Tibial nerve (tissue), 4 donors: Measurements from ENCODE around the gene NGRN. TPM values are rescaled to one million over a fixed set of nuclear protein-coding genes. Genes with fewer than 3 reads are reported as not detected.
A peak's percentile ranks its signal among the peaks of the same experiment; 100 is the strongest.
"Not testable (repeated sequence)": the region's sequence is repeated elsewhere in the genome, so short reads cannot be mapped to it uniquely, and the experiment has no call there.

Experiments
- DNase-seq, 2 donors: peaks; one replicate each; pipeline ENCODE4 v3.0.0-alpha.2; 2019; ENCODE audit warnings: low spot score in 2 of 2
- H3K27ac ChIP-seq, 4 donors: fragments of 200-600 bp; sonication (generic) in 3 of 4; one replicate each; pipeline ENCODE4 v1.5.1; 2017 to 2019; ENCODE audit warnings: mild to moderate bottlenecking in 1 of 4
- H3K27me3 ChIP-seq, 2 donors: fragments of 200-600 bp; sonication (generic) in 1 of 2; one replicate each; pipeline versions ENCODE4 v1.5.1 to v1.6.0; 2017 to 2019
- H3K36me3 ChIP-seq, 3 donors: fragments of 200-600 bp; sonication (generic); one replicate each; pipeline ENCODE4 v1.5.1; 2018 to 2019
- H3K4me1 ChIP-seq, 4 donors: fragments of 200-600 bp; sonication (generic) in 3 of 4; one replicate each; pipeline ENCODE4 v1.5.1; 2017 to 2019
- H3K4me3 ChIP-seq, 4 donors: fragments of 200-600 bp; sonication (generic) in 3 of 4; one replicate each; pipeline ENCODE4 v1.5.1; 2017 to 2019; ENCODE audit warnings: mild to moderate bottlenecking in 1 of 4, moderate library complexity in 1 of 4
- H3K9me3 ChIP-seq, 4 donors: fragments of 200-600 bp; sonication (generic) in 3 of 4; one replicate each; pipeline ENCODE4 v1.5.1; 2017 to 2019
- CTCF ChIP-seq, 5 experiments: fragments of 200-600 bp in 3 of 5; fragments of 450-650 bp in 2 of 5; sonication (generic) in 3 of 5; IDR thresholded peaks; one replicate each; pipeline ENCODE4 v1.5.1; 2016 to 2019; ENCODE audit warnings: antibody characterized with exemption in 5 of 5, mild to moderate bottlenecking in 3 of 5, moderate library complexity in 2 of 5
- EP300 ChIP-seq, 2 donors: sonication (generic); formaldehyde crosslinking; IDR thresholded peaks; one replicate each; pipeline ENCODE4 v1.6.1; 2017; ENCODE audit warnings: antibody characterized with exemption in 2 of 2, mild to moderate bottlenecking in 1 of 2
- POLR2A ChIP-seq, 2 donors: fragments of 450-650 bp; IDR thresholded peaks; one replicate each; pipeline ENCODE4 v1.6.1; 2017; ENCODE audit warnings: antibody characterized with exemption in 2 of 2, mild to moderate bottlenecking in 2 of 2, moderate library complexity in 2 of 2
- WGBS, 2 donors: methylation state at CpG; one replicate each; pipeline ENCODE4 v1.1.5; 2018; 5-methylcytosine and 5-hydroxymethylcytosine counted together
- total RNA-seq, 4 donors: library from RNA; depleted of rRNA; stranded (reverse); fragments of >200 nt; gene quantifications; one replicate each; pipeline ENCODE4 v1.1.0, GENCODE V29; 2016

NGRN gene
- total RNA-seq, 4 donors from 2014 or later, result 70.1 to 90.0 (median 74.6) TPM

- H3K27me3 ChIP-seq, result no peaks in the 10 kb centered on the region
- peak in 1 of 2 donors; percentile 46 for DNase-seq
- no peak overlapping the region for H3K4me3 ChIP-seq
- H3K9me3 ChIP-seq, result no peaks in the 10 kb centered on the region
- H3K27ac ChIP-seq, result peak overlapping the region in 2 of 4 donors; percentile 46 to 71
- peak in 1 of 2 donors; percentile 49 for TF ChIP-seq EP300 (IDR thresholded peaks at IDR 0.05)
- no peak for TF ChIP-seq POLR2A (IDR thresholded peaks at IDR 0.05)
- peak; percentile 47 to 85 (median 68) for TF ChIP-seq CTCF (IDR thresholded peaks at IDR 0.05)
- H3K36me3 ChIP-seq, result no peaks in the 10 kb centered on the region
- peaks cover 0 to 23% (median 5%) of the 10 kb centered on the region in 4 donors for H3K4me1 ChIP-seq
- 62 to 68% methylated on average over 16 to 21 of the region's 21 CpGs for WGBS, 2 donors
Measured at GRCh38 chr15:90300988-90301706, 35.7 kb downstream of the NGRN start.

GRCh38 chr15:90301707-90302300, 36.3 kb downstream of the NGRN start:
- no peaks in the 10 kb centered on the region for H3K9me3 ChIP-seq
- no peaks in the 10 kb centered on the region for H3K27me3 ChIP-seq
- no peak for DNase-seq
- no peaks in the 10 kb centered on the region for H3K36me3 ChIP-seq
- H3K4me1 ChIP-seq, result peaks cover 2 to 29% (median 9%) of the 10 kb centered on the region in 4 donors
- H3K27ac ChIP-seq, result peak overlapping the region in 2 of 4 donors; percentile 46 to 71
- WGBS, 2 donors, result 35 to 55% methylated on average over 8 of the region's 8 CpGs
- H3K4me3 ChIP-seq, result no peak overlapping the region
- TF ChIP-seq CTCF (IDR thresholded peaks at IDR 0.05) (no peak), POLR2A (IDR thresholded peaks at IDR 0.05) (no peak), EP300 (IDR thresholded peaks at IDR 0.05) (no peak)

- DNase-seq, H3K36me3 ChIP-seq, H3K27ac ChIP-seq, H3K9me3 ChIP-seq, H3K4me3 ChIP-seq, H3K27me3 ChIP-seq: not testable (repeated sequence)
- 82 to 87% methylated on average over 14 of the region's 14 CpGs for WGBS, 2 donors
- peaks cover 0 to 28% (median 10%) of the 10 kb centered on the region in 4 donors for H3K4me1 ChIP-seq
Measured at GRCh38 chr15:90305355-90305754, 39.9 kb downstream of the NGRN start.

GRCh38 chr15:90305932-90306331, 40.5 kb downstream of the NGRN start:
- 68 to 73% methylated on average over 3 of the region's 3 CpGs for WGBS, 2 donors
- H3K27ac ChIP-seq, result peak overlapping the region in 1 of 4 donors; percentile 65
- no peak for DNase-seq
- H3K36me3 ChIP-seq, result no peaks in the 10 kb centered on the region
- H3K9me3 ChIP-seq, result no peaks in the 10 kb centered on the region
- no peak overlapping the region for H3K4me3 ChIP-seq
- no peaks in the 10 kb centered on the region for H3K27me3 ChIP-seq
- TF ChIP-seq CTCF (IDR thresholded peaks at IDR 0.05), result no peak
- TF ChIP-seq EP300 (IDR thresholded peaks at IDR 0.05), result no peak
- TF ChIP-seq POLR2A (IDR thresholded peaks at IDR 0.05), result no peak
- peaks cover 0 to 26% (median 10%) of the 10 kb centered on the region in 4 donors for H3K4me1 ChIP-seq

- no peak for DNase-seq
- no peak for TF ChIP-seq POLR2A (IDR thresholded peaks at IDR 0.05)
- no peak for TF ChIP-seq CTCF (IDR thresholded peaks at IDR 0.05)
- TF ChIP-seq EP300 (IDR thresholded peaks at IDR 0.05), result no peak
Measured at GRCh38 chr15:90306560-90306959, 41.1 kb downstream of the NGRN start.

More at GRCh38 chr15:90306560-90306959, 41.1 kb downstream of the NGRN start:
- Histone ChIP-seq H3K27ac (peak overlapping the region in 2 of 4 donors; percentile 65 to 66), H3K4me1 (peaks cover 0 to 20% (median 7%) of the 10 kb centered on the region in 4 donors), H3K4me3 (no peak overlapping the region), H3K9me3 (no peaks in the 10 kb centered on the region), H3K27me3 (no peaks in the 10 kb centered on the region), H3K36me3 (no peaks in the 10 kb centered on the region)
- 24 to 27% methylated on average over 6 of the region's 6 CpGs for WGBS, 2 donors
